DOHH2 (cell line): ENCODE measurements around the gene VAPA.

Source experiments
- CTCF ChIP-seq: fragments of 200-600 bp; sonication (generic); IDR thresholded peaks from one replicate; pipeline ENCODE4 v1.5.1; 2014; ENCODE audit warnings: antibody characterized with exemption, mild to moderate bottlenecking, low read depth, low read length; ENCODE audit not compliant: poor library complexity, severe bottlenecking
- EZH2phosphoT487 ChIP-seq: fragments of 200-600 bp; sonication (generic); IDR thresholded peaks from 2 replicates; pipeline ENCODE4 v1.6.1; 2017; ENCODE audit warnings: borderline replicate concordance, mild to moderate bottlenecking, antibody characterized with exemption, low read length, moderate library complexity, mixed read lengths

DNA sequence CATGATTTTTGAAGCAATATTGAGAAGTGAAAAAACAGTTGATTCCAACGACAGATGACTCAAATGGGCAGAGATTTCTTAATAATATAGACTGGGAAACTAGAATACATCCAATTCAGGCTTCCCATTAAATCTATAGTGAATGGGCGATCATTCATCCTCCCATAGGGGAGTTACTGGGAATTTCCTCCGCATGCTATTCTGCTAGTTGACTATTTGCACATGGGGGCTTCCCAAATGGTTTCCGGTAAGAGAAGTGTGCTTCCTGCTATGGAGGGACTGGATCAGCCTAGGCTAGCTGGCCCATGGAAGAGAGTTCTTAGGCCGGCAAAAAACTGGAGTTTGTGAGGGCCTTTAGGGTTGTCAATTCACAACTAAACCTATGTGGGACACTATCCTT is 2.6 kb upstream of the VAPA start:
- TF ChIP-seq CTCF, result no peak
- no peak for TF ChIP-seq EZH2phosphoT487
